ENCODE data around the gene HNRNPAB. TPM values are rescaled to one million over a fixed set of nuclear protein-coding genes. Genes with fewer than 3 reads are reported as not detected.

HNRNPAB gene
- total RNA-seq, 1 experiment from 2014 or later, result 547 TPM

DNA sequence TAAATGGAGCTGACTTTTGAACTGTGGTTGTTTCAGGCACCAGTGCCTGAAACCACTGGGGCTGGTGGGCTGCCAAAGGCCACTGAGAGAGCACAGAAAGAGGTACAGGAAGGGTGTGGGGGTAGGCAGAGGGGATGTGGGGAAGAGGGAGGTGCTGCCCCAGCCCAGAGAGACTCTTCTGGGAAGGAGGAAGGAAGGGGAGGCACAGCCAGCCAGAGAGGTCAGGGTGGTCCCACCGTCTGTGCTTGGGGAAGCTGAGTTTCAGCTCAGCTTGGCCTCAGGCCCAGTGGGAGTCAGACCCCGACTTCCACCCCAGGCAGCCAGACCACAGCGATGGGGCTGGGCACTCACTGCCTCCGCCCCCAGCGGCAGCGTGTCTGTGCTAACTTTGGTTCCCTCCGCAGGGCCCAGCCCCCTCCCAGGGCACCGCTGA, 36.9 kb downstream of the HNRNPAB start:
- Histone ChIP-seq H3K18ac (ENCODE audit: insufficient read length, low read depth, low read length) (no peak overlapping the region), H2BK20ac (ENCODE audit: low read depth, low read length, poor library complexity, severe bottlenecking) (no peak overlapping the region), H4K20me1 (ENCODE audit: control insufficient read depth, insufficient read depth, insufficient read length) (peaks cover 2% of the 10 kb centered on the region), H2AFZ (ENCODE audit: low read length) (no peak overlapping the region), H3K9ac (ENCODE audit: extremely low read depth, insufficient read length, low read length) (no peak overlapping the region), H3K4me2 (ENCODE audit: insufficient read depth, insufficient read length, low read length) (no peak overlapping the region), H3K79me2 (ENCODE audit: insufficient read depth, low read length) (no peaks in the 10 kb centered on the region), H3K4ac (ENCODE audit: low read depth, low read length) (no peak overlapping the region), H4K8ac (replicated peaks; ENCODE audit: insufficient read length, low read depth, low read length) (no peak overlapping the region), H3K79me1 (ENCODE audit: insufficient read depth, low read depth, low read length, poor library complexity, severe bottlenecking) (no peaks in the 10 kb centered on the region), H4K91ac (ENCODE audit: insufficient read length, low read depth, low read length) (no peak overlapping the region), H2BK15ac (ENCODE audit: low read depth, low read length) (no peak overlapping the region), H3K27me3 (ENCODE audit: insufficient read depth, low read length) (no peaks in the 10 kb centered on the region), H3T11ph (ENCODE audit: low read length) (no peak overlapping the region), H3K56ac (ENCODE audit: insufficient read length, low read depth, low read length) (no peak overlapping the region), H3K23ac (ENCODE audit: insufficient read length, low read depth, low read length) (no peak overlapping the region), H4K5ac (ENCODE audit: insufficient read length, low read depth, low read length) (no peak overlapping the region), H2AK5ac (ENCODE audit: insufficient read length, low read length) (no peak overlapping the region), H2BK12ac (ENCODE audit: insufficient read length, low read depth, low read length) (no peak overlapping the region), H2BK120ac (ENCODE audit: low read depth, low read length, poor library complexity, severe bottlenecking) (no peak overlapping the region), H3K14ac (ENCODE audit: insufficient read depth, low read length) (no peak overlapping the region; the same call in 1 of the 2 replicates), H3K9me3 (ENCODE audit: control insufficient read depth, low read depth, low read length) (no peaks in the 10 kb centered on the region), H3K23me2 (ENCODE audit: insufficient read length, low read depth, low read length, poor library complexity, severe bottlenecking) (peaks cover 4% of the 10 kb centered on the region), H3K4me1 (ENCODE audit: insufficient read depth, low read length) (no peaks in the 10 kb centered on the region), H2BK5ac (ENCODE audit: insufficient read length, low read length) (no peak overlapping the region), H3K27ac (ENCODE audit: insufficient read length, low read depth, low read length) (no peak overlapping the region)
- Mint-ChIP-seq H3K9me3 (no peaks in the 10 kb centered on the region; a peak in 2 of 5 replicates), H3K27me3 (ENCODE audit: low read depth) (peaks cover 9% of the 10 kb centered on the region), H3K36me3 (ENCODE audit: insufficient read depth in 1 of 3, low read depth in 3 of 3) (no peaks in the 10 kb centered on the region), H3K4me3 (no peak overlapping the region), H3K4me1 (peaks cover 6% of the 10 kb centered on the region in 2 experiments), H3K27ac (peak overlapping the region in 2 of 3 experiments; percentile 62 to 95; a peak in 2 of 7 replicates)
- no peak for TF ChIP-seq CTCF (conservative IDR thresholded peaks at IDR 0.05)
- no CpG with 5 or more reads among the region's 8 CpGs for WGBS (ENCODE audit: extremely low coverage, insufficient read length, low lambda C conversion rate)
- no peak for DNase-seq
